Peyer's patch (tissue), 4 donors: ENCODE measurements around the gene TTC23. TPM values are rescaled to one million over a fixed set of nuclear protein-coding genes. Genes with fewer than 3 reads are reported as not detected.

Source experiments
- DNase-seq, 3 donors: peaks; one replicate each; pipeline ENCODE4 v3.0.0-alpha.2; 2017 to 2019
- H3K27ac ChIP-seq, 4 donors: fragments of 200-600 bp; sonication (generic); one replicate each; pipeline ENCODE4 v1.5.1; 2016 to 2019
- H3K27me3 ChIP-seq, 2 donors: fragments of 200-600 bp; sonication (generic); one replicate each; pipeline ENCODE4 v1.5.1; 2019
- H3K36me3 ChIP-seq, 3 donors: fragments of 200-600 bp; sonication (generic); one replicate each; pipeline ENCODE4 v1.5.1; 2016 to 2019
- H3K4me1 ChIP-seq, 4 donors: fragments of 200-600 bp; sonication (generic); one replicate each; pipeline ENCODE4 v1.5.1; 2016 to 2019
- H3K4me3 ChIP-seq, 4 donors: fragments of 200-600 bp; sonication (generic); 1 replicate in 3 of 4; 2 replicates in 1 of 4; pipeline ENCODE4 v1.5.1; 2016 to 2019; ENCODE audit warnings: mild to moderate bottlenecking in 1 of 4
- H3K9me3 ChIP-seq, 4 donors: fragments of 200-600 bp; sonication (generic); one replicate each; pipeline ENCODE4 v1.5.1; 2016 to 2019; ENCODE audit warnings: mild to moderate bottlenecking in 1 of 4
- POLR2A ChIP-seq, 2 donors: fragments of 450-650 bp; IDR thresholded peaks; one replicate each; pipeline ENCODE4 v1.5.1; 2017; ENCODE audit warnings: antibody characterized with exemption in 2 of 2, mild to moderate bottlenecking in 2 of 2, moderate library complexity in 2 of 2
- total RNA-seq, 4 donors: library from RNA; depleted of rRNA; stranded (reverse); fragments of >200 nt; gene quantifications; one replicate each; pipeline ENCODE4 v1.1.0, GENCODE V29; 2016
- TF ChIP-seq, protein P1 (sequence below), 6 experiments: fragments of 450-650 bp in 4 of 6; fragments of 200-600 bp in 2 of 6; sonication (generic) in 1 of 6; IDR thresholded peaks; one replicate each; pipeline ENCODE4 v1.5.1; 2017 to 2019; ENCODE audit warnings: antibody characterized with exemption in 6 of 6, mild to moderate bottlenecking in 3 of 6, moderate library complexity in 1 of 6

Gene TTC23
- total RNA-seq, 4 donors from 2014 or later, result 8.2 to 33.0 (median 22.9) TPM

DNA sequence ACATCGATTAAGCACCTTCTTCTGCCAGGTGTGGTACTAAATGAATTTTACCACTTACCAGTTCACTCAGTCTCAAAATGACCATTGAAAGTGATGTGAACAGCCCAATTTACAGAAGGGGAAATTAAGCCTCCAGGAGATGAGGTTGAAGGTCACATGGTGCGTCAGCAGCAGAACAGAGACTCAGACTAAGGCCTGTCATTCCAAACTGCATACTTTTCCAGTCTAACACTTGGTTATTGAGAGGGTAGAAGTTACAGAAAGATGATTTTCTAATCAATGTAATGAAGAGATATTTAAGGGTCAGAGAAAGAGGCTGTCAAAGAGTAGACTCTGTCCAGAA is 68.4 kb downstream of the TTC23 start:
- H3K27ac ChIP-seq, result peak overlapping the region in 3 of 4 donors; percentile 7 to 30 (median 19)
- H3K36me3 ChIP-seq, result peaks cover 0 to 6% (median 0%) of the 10 kb centered on the region in 3 donors
- no peaks in the 10 kb centered on the region for H3K4me1 ChIP-seq

DNA sequence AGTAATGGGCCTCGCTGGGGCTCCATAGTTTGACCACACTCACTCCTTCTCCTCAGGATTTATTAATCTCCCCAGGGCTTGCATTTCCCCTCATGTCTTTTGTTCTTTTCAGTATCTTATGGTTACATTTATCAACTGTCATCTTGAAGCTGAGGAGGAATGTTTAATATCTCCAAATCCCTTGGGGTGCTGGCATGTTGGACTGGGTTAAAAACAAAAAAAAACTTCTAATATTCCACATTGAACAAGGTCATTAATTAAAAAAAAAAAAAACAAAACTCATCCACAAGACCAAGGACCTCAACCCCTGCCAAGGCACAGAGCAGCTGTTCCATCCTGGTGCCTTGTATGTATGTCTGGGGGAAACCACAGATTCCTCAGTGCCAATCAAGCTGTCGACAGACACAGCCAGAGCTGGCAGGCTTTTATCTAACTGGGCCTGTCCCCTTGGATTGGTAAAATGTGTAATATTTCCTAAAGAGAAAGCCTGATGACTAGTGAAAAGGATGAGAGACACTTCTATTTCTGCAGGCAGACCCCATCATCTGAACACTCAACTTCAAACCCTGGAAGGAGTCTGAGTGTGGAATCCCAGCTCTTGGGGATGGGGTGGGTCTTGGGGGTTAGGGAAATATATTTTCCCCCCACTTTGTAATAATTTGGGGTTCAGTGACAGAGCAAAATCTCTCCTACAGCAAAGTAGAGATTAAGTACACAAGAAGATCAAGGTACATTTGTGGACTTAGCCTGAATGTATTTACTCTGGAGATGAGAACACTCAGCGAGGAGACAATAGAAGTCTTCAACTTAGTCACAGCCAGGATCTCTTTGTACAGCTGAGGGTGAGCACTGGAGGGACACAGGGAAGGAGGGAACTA is 69.1 kb downstream of the TTC23 start:
- no peak overlapping the region for H3K4me3 ChIP-seq
- H3K27ac ChIP-seq, result peak overlapping the region in 1 of 4 donors; percentile 30
- no peak for TF ChIP-seq POLR2A (IDR thresholded peaks at IDR 0.05)
- TF ChIP-seq, protein P1, sequence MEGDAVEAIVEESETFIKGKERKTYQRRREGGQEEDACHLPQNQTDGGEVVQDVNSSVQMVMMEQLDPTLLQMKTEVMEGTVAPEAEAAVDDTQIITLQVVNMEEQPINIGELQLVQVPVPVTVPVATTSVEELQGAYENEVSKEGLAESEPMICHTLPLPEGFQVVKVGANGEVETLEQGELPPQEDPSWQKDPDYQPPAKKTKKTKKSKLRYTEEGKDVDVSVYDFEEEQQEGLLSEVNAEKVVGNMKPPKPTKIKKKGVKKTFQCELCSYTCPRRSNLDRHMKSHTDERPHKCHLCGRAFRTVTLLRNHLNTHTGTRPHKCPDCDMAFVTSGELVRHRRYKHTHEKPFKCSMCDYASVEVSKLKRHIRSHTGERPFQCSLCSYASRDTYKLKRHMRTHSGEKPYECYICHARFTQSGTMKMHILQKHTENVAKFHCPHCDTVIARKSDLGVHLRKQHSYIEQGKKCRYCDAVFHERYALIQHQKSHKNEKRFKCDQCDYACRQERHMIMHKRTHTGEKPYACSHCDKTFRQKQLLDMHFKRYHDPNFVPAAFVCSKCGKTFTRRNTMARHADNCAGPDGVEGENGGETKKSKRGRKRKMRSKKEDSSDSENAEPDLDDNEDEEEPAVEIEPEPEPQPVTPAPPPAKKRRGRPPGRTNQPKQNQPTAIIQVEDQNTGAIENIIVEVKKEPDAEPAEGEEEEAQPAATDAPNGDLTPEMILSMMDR (IDR thresholded peaks at IDR 0.05), result no peak
- no peaks in the 10 kb centered on the region for H3K9me3 ChIP-seq
- DNase-seq, result no peak
- H3K36me3 ChIP-seq, result peaks cover 0 to 6% (median 0%) of the 10 kb centered on the region in 3 donors
- no peaks in the 10 kb centered on the region for H3K4me1 ChIP-seq
- no peaks in the 10 kb centered on the region for H3K27me3 ChIP-seq

More for the DNA sequence above, 68.4 kb downstream of the TTC23 start:
- Histone ChIP-seq H3K4me3 (no peak overlapping the region), H3K27me3 (no peaks in the 10 kb centered on the region), H3K9me3 (no peaks in the 10 kb centered on the region)
- TF ChIP-seq POLR2A (IDR thresholded peaks at IDR 0.05), result no peak
- TF ChIP-seq, protein P1 (IDR thresholded peaks at IDR 0.05), result no peak
- DNase-seq, result no peak

DNA sequence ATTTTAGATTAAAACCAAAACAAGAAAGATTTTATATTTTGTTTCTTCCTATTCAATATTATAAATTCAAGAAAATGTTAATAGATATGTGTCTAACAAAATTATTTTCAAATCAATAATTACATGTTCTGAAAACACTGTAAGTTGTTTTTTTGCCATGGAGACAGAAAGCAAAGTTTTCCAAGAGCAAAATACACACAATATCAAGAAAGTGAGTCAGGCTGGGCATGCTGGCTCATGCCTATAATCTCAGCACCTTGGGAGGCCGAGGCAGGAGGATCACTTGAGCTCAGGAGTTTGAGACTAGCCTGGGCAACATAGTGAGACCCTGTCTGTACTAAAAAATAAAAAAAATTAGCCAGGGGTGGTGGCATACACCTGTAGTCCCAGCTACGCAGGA is 71.7 kb downstream of the TTC23 start:
- Histone ChIP-seq H3K27me3 (no peaks in the 10 kb centered on the region), H3K4me1 (no peaks in the 10 kb centered on the region), H3K36me3 (peaks cover 0 to 11% (median 0%) of the 10 kb centered on the region in 3 donors), H3K27ac (no peak overlapping the region), H3K9me3 (no peaks in the 10 kb centered on the region), H3K4me3 (no peak overlapping the region)
- no peak for DNase-seq
- TF ChIP-seq POLR2A (IDR thresholded peaks at IDR 0.05), result no peak
- TF ChIP-seq, protein P1 (IDR thresholded peaks at IDR 0.05), result no peak

DNA sequence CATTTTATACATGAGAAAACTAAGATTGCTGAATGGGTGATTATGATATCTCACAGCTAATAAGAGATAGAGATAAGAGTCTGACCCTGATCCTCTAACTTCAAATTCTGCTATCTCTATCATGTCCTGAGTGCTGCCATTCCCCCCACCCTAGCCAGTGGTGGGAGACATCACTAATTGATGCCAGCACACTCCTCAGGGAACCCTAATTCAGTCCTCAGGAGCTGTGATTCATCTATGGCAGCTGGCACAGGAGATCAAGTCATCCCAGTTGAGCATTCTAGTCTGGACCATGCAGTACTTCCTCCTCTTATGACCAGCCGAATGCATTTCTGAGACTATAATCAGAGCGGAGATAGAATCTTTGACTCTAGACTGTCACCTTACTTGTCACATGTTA is 72.6 kb downstream of the TTC23 start:
- H3K9me3 ChIP-seq, result no peaks in the 10 kb centered on the region
- no peaks in the 10 kb centered on the region for H3K4me1 ChIP-seq
- TF ChIP-seq POLR2A (IDR thresholded peaks at IDR 0.05), result no peak
- TF ChIP-seq, protein P1 (IDR thresholded peaks at IDR 0.05), result no peak
- H3K36me3 ChIP-seq, result peaks cover 0 to 19% (median 0%) of the 10 kb centered on the region in 3 donors
- DNase-seq, result no peak
- H3K27me3 ChIP-seq, result no peaks in the 10 kb centered on the region
- H3K27ac ChIP-seq, result peak overlapping the region in 1 of 4 donors; percentile 87
- H3K4me3 ChIP-seq, result no peak overlapping the region

DNA sequence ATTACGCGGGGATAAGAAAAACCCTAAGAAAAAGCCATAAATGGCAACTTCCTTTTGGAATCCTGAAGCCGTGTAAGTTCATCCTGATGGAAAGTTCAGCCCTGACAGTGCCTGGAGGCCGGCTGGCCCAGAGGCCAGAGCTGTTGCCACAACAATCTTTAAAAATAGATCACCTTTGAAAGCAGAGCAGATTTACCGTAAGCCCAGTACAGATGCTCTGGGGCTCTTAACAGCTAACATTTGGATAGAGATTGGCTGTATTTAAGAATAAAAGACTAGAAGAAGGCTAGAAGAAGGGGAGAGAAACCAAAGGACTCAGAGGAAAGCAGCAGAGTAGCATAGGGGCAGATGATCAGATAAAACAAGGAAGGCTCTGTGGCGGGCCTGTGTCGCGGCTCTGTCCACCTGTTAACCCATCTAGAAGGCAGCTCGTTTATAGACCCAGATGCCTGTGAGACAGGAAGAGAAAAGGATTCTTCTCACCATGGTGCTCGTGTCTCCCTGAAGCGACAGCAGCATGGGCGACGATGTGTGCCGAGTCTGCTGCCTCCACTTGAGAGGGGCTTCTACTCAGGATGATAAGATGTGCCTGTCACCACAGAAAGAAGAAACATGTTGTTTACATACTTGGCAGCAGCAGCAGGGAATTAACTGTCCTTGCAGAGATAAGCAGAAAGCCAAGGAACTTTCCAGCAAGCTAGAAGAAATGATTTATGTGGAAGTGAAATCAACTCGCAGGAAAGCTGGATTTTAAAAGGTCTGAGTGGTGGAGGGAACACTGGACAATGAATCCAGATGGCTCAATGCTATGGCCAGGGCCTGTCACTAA is 74.6 kb downstream of the TTC23 start:
- H3K9me3 ChIP-seq, result no peaks in the 10 kb centered on the region
- H3K27ac ChIP-seq, result peak overlapping the region in 2 of 4 donors; percentile 10 to 87
- TF ChIP-seq POLR2A (IDR thresholded peaks at IDR 0.05), result no peak
- TF ChIP-seq, protein P1 (IDR thresholded peaks at IDR 0.05), result no peak
- no peak for DNase-seq
- no peak overlapping the region for H3K4me3 ChIP-seq
- no peaks in the 10 kb centered on the region for H3K27me3 ChIP-seq
- peaks cover 0 to 22% (median 0%) of the 10 kb centered on the region in 3 donors for H3K36me3 ChIP-seq
- no peaks in the 10 kb centered on the region for H3K4me1 ChIP-seq
